Uterus (tissue), 2 donors: ENCODE results near the gene COL1A1.

Source experiments
- CTCF ChIP-seq, 4 experiments: fragments of 200-600 bp in 2 of 4; fragments of 450-650 bp in 2 of 4; sonication (generic) in 2 of 4; IDR thresholded peaks; one replicate each; pipeline ENCODE4 v1.5.1; 2016 to 2019; ENCODE audit warnings: antibody characterized with exemption in 4 of 4, mild to moderate bottlenecking in 2 of 4, moderate library complexity in 1 of 4
- POLR2A ChIP-seq, 2 donors: fragments of 450-650 bp; IDR thresholded peaks; one replicate each; pipeline ENCODE4 v1.6.1; 2016; ENCODE audit warnings: antibody characterized with exemption in 2 of 2, mild to moderate bottlenecking in 1 of 2, moderate library complexity in 1 of 2

- TF ChIP-seq POLR2A (IDR thresholded peaks at IDR 0.05) (no peak), CTCF (IDR thresholded peaks at IDR 0.05) (no peak)
Measured at GRCh38 chr17:50186661-50187393, 14.6 kb downstream of the COL1A1 start.
